GM08714 (cell line): ENCODE measurements around the gene FAM114A2.
"Not testable (repeated sequence)": the region's sequence is repeated elsewhere in the genome, so short reads cannot be mapped to it uniquely, and the experiment has no call there.

Source experiments
- H3K4me3 ChIP-seq: fragments of 200-500 bp; sonication (Bioruptor generic); 2 replicates; pipeline ENCODE4 v1.5.1; 2014; ENCODE audit warnings: mild to moderate bottlenecking, low read length, inconsistent platforms
- ZNF274 ChIP-seq: IDR thresholded peaks from 2 replicates; pipeline ENCODE4 v1.6.1; 2012; ENCODE audit warnings: mild to moderate bottlenecking, low read depth, low read length

FAM114A2 gene

DNA sequence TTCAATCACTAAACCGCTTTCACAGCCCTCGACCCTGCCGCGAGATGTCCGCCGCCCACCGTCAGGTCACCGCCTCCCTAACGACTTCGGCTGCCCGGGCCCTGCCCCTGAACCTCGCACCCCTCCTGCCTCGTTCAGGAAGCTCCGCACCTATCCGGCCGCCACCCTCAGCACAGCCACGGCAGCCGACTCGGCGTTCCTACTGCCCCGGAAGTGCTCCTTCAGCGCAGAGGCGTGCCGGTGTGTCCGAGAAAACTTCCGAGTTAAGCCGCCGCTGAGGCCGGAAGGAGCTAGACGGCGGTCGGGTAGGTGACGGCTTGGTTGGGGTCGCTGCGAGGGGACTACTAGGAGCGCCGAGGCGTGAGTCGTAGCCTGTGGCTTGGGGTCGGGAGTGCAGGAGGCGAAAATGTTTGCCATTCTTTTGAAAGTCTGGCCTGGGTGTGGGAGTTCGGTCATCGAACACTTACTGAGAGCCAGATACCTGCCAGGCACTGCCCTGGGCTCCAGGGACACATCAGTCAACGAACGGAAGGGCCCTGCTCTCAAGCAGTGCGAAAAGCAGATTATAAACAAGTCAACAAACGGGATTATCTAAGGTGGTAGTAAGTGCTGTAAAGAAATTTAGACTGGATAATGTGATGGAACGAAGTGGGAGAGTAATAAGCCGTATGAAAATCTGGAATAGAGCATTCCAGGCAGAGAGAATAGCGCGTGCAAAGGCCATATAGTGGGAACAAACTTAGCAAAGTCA lies at the start of gene FAM114A2, which contains the start of gene MFAP3:
FAM114A2 (minus strand) TSS at position 204 of the 751 bp plus-strand sequence. CDS start 3,957 bp downstream, outside the sequence.
MFAP3 (plus strand) TSS at position 261 of the 751 bp plus-strand sequence. CDS start 10,756 bp downstream, outside the sequence.
- no peak for TF ChIP-seq ZNF274
- H3K4me3 ChIP-seq: peak within 1 kb of the TSS; percentile 85

DNA sequence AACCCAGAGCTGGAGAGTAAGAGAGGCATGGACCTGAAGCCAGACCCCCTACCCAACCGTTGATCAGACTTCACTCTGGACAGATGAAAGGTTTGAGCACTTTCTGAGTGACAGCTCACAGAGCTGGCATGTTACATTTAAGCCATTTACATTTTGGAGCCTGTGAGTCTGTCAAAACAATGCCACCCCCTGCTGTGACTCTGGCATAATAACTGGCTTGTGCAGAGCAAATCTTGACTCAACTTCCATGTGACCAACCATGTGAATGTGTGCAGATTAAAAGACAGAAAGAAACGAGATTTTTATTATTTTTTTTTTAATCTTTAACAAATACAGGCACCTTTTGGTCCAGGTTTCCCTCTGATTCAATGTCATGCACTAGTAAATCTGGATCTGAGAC lies 48.5 kb upstream of the FAM114A2 start:
- H3K4me3 ChIP-seq: no peak overlapping the region
- TF ChIP-seq ZNF274: no peak

DNA sequence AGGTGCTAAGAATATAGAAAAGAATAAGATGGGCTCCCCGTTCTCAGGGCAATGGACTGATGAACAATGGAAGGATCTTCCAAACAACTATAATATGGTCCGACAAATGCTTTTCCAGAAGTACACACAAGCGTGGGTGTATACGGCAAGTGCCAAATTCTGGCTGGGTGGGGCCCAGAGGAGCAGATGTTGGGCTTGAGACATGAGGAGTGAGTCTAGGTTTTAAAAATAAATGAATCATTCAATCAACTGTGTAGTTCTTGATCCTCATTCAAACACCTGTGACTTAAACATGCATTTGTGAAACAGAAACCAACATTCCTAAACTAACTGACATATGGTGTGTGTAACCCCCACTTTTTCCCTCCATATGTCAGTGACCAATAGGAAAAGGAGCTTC lies 47.9 kb upstream of the FAM114A2 start:
- H3K4me3 ChIP-seq: no peak overlapping the region
- no peak for TF ChIP-seq ZNF274

DNA sequence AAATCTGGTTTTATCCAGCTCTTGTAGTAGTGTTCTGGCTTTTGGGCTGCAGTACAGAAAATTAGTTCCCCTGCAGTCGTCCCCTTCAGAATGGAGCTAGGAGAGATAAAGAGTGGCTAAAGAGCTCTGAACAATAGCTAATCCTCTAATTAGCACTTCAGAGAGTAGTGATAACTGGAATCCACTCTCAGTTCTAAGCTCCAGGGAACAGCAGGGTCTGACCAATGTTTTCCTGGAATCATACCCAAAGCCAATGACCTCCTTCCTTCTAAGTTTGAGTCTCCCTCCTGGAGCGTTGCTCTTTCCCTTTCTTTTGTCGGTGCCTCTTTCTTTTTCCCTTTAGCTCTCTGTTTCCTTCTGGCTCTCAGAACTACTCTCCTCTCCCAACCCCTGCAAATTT lies 47.4 kb upstream of the FAM114A2 start:
- H3K4me3 ChIP-seq: no peak overlapping the region
- no peak for TF ChIP-seq ZNF274

DNA sequence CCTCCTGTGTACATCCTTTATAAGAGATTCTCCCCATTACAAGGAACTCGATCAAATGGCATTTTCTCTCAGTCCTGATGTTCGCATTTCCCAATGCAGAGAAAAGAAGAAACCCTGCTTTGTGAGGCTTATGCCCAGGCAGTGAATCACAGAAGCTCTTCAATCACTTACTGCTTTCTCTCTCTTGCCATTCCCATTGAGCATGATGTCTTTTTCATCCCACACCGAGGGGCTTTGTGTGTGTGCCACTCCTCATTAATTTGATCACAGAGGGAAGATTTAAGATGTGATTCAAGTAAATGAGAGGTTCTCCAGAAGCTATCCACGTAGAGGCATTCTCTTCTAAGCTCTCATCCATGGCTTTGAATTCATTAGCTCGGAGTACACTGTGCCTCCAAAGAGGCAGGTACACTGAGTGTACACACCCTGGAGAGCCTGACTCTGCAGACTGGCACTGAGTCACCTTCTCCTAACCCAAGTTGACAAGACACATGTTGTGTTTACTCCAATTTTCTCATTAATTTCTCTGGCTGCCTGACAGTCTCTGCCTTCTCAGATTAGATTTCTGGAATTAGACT lies 45.4 kb upstream of the FAM114A2 start:
- no peak for TF ChIP-seq ZNF274
- no peak overlapping the region for H3K4me3 ChIP-seq

DNA sequence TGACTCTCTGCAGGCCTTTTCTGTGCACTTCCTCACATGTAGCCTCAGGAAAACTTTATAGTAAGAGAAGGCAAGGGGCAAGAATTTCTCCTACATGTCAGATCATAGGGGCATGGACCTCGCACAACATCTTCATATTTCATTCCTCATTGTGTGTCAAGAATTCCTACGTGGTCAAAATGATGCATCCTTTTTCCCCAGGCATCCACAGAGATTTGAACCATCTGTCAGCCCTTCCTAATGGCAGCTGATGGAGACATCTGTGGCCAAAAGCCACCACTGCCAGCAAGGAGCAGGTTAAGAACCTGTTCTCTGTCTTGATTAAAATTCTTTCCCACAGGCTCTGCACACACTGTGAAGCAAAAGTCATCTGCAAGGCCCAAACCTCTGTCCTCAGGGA lies 42.5 kb upstream of the FAM114A2 start:
- TF ChIP-seq ZNF274: no peak
- H3K4me3 ChIP-seq: no peak overlapping the region

DNA sequence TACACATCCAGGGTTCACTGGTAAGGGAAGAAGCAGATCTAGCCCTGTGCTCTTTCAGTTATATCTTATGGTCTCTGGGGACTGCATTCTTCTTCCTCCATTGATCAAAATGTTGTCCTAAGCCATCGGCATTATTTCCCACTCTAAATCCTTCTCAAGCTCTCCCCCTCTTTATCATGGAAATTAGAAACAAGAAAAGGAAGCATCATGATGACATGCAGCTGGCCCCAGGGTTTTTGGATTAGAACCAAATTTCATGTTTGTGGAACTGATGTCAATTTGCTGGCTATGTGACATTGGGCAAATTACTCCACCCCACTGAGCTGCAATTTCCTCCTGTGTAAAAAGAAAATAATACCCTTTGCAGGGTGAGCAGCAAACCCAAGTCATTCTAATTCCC lies 39.6 kb upstream of the FAM114A2 start:
- no peak overlapping the region for H3K4me3 ChIP-seq
- no peak for TF ChIP-seq ZNF274

DNA sequence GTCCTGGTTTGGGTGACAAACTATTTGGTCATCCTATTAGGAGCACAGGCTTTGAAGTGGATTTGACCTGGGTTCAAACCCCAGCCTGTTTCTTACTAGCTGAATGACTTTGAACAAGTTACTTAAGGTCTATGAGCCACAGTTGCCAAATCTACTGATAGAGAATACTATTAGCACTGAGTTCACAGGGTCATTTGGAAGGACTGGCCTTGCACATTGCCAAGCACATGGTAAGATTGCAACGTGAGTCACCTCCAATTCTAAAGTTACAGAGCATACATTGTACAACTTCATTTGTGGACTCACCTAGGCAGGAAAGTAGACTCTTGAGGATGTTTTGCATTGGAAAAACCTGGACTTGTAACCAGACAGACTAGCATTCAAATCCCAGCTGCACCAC lies 39.0 kb upstream of the FAM114A2 start:
- TF ChIP-seq ZNF274: no peak
- no peak overlapping the region for H3K4me3 ChIP-seq

DNA sequence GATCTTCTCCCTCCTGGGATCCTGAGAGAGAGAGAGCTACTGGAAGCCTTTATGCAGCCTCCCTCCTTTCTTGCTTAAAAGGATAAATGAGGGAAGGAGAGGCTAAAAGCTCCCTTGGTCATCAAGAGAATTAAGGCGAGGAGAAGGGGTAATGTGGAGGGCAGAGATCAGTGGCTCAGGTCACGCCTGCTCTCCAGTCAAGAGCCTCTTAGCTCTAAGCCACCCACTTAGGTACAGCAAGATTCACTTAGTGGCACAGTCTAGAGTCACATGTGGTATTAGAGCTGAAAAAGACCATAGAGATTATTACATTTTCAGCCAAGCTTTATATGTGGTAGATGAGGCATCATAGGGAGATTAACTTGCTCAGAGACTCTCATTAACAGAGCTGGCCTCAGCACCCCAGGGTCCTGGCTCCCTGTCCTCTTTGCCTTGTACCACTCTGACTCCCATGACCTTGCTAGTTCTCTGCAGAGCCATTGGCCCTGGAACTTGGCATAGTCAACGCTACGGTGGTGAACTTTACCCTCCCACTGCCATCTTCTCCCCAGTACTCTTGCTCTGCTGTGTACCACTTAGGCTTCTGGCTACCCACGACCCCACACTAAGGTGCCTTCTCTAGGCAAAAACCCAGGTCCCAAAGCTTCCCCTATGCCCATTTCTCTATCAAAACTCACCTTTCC lies 37.7 kb upstream of the FAM114A2 start:
- TF ChIP-seq ZNF274: no peak
- H3K4me3 ChIP-seq: no peak overlapping the region

DNA sequence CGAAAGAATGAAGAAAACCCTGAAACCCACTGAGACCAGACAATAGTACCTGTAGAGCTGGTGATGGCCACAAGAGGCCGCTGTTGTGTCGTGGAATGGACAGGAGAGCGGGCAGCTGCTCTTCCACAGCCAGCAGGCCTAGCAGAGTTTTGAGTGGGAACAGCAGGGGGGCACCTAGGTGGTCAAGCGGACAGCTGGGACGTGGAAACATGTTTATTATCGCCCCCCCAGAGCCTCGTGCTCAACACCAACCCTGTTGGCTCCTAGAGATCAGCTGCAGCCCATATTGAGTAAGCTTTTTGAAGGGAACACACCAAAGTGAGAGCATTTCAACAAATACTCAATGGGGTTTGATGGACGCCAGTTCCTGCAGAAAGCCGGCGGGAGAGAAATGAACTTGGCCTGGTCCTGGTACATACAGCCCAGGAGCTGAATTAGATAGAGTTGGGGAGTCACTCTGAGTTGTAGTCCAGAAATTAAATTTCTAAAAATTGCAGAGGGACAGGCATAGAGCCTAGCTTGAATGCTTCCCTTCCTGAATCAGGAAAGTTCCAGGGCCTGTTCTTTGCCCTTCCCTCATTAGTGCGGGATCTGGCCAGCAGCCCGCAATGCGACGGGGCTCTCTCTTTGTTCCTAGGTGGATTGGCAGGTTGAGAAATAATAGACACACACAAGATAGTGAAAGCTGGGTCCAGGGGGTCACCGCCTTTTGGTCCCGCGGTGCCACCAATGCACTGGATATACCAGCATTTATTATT lies 33.9 kb upstream of the FAM114A2 start:
- no peak for TF ChIP-seq ZNF274
- no peak overlapping the region for H3K4me3 ChIP-seq

DNA sequence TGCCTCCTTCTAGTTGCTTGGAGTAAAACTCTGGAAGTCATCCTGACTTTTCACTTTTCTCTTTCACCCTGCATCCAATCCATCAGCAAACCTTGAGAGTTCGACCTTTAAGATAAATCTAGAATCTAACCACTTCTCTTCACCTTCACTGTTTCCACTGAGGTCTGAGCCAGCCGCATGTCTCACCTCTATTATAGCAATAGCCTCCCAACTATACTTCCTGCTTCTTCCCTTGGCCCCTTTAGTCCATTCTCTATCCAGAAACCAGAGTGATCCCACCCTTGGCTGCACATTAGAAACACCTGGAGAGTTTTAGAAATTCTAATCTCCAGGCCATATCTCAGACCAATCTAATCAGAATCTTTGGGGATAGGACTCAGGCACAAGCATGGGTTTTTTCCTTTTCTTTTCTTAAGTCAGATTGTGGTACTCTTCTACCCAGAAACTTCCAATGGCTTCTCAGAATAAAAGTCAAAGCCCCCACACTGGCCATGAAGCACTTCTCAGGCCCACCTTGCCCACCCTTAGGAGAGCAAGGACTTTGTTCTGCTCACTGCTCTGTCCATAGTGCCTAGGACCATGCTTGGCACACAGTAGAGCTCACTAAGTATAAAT lies 33.2 kb upstream of the FAM114A2 start:
- no peak overlapping the region for H3K4me3 ChIP-seq
- no peak for TF ChIP-seq ZNF274

DNA sequence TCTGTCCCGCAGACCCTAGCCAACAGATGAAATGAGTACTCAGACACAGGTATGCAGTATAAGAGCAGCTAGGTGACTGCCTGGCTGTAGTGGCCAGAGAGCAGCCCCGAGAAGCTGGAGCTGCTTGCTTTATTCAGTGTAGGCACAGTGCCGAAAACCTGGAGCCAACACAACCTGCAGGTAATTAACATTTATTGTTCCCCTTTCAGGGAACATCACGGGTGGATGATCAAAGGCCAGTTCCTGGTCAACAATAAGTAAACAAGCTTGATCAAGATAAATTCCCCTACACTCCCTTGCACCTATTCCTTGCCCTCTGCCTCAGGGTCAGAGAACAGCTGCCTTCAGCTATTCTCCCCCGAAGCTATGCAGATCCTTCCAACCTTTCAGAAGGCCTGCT lies 31.1 kb upstream of the FAM114A2 start:
- not testable (repeated sequence) for H3K4me3 ChIP-seq

DNA sequence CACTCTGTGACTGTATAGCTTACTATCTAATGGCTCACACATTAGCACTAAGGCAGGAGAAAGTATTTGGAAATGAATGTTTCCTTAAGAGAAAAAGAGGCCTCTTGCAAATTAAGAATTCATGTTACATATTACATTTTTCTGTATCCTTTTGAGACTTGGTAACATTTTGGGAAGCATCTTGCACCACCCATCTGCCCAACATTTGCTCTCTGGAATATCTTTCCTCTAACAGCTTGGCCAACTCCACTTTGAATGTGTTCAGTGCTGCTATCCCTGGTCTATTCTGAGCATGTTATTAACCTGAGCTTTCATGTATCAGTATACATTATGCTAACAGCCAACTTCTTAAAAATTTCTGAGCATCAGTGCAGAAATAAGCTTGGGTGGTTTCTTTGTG lies 27.3 kb upstream of the FAM114A2 start:
- no peak overlapping the region for H3K4me3 ChIP-seq
- no peak for TF ChIP-seq ZNF274

DNA sequence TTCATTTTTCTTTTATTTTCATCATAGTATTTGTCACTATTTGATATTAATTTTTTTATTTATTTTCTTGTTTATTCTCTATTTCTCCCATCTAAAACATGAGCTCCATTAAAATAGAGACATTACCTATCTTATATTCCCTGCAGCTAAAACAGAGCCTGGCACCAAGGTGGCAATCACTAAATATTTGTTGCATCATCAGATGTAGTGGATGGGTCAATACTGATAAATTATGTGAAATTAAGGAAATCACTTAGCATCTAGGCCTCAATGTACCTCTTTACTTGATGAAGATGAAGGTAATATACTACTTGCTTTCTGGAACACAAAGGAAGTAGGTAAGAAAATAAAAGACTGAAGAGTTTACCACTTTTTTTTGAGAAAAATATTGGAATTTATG lies 24.7 kb upstream of the FAM114A2 start:
- H3K4me3 ChIP-seq: no peak overlapping the region
- no peak for TF ChIP-seq ZNF274

DNA sequence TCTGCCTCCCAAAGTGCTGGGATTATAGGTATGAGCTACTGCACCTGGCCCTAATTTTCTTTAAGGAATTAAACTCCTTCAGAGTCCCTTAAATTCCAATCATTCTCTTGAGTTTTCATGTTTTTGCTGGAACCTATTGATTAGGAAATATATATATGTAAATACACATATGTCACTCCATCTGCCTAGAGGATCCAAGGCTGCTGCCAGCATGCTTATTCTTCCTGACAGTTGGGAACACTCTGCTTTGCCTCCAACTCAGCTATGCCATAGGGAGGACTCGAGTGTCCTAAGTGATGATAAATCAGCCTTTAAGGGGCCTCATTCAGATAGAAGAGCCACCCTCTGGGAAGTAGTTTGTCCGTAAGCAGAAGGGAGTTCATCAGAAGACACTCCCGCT lies 21.9 kb upstream of the FAM114A2 start:
- H3K4me3 ChIP-seq: no peak overlapping the region
- no peak for TF ChIP-seq ZNF274
